Lower leg skin (tissue), 4 donors: Measurements from ENCODE around the gene CHAF1B. TPM values are rescaled to one million over a fixed set of nuclear protein-coding genes. Genes with fewer than 3 reads are reported as not detected.

Experiments
- DNase-seq, 2 donors: peaks; one replicate each; pipeline ENCODE4 v3.0.0-alpha.2; 2019; ENCODE audit warnings: low spot score in 2 of 2
- H3K4me3 ChIP-seq: fragments of 200-600 bp; sonication (generic); 2 replicates; pipeline ENCODE4 v1.5.1; 2017; ENCODE audit warnings: mild to moderate bottlenecking, low read depth; ENCODE audit not compliant: poor library complexity, severe bottlenecking
- CTCF ChIP-seq, 3 donors: fragments of 450-650 bp; IDR thresholded peaks; one replicate each; pipeline ENCODE4 v1.5.1; 2016; ENCODE audit warnings: antibody characterized with exemption in 3 of 3, mild to moderate bottlenecking in 3 of 3, moderate library complexity in 2 of 3
- POLR2A ChIP-seq, 2 donors: fragments of 450-650 bp; IDR thresholded peaks; one replicate each; pipeline ENCODE4 v1.6.1; 2016 to 2017; ENCODE audit warnings: antibody characterized with exemption in 2 of 2, mild to moderate bottlenecking in 1 of 2, moderate library complexity in 1 of 2
- WGBS, 2 donors: methylation state at CpG; one replicate each; pipeline ENCODE4 v1.1.5; 2018; 5-methylcytosine and 5-hydroxymethylcytosine counted together
- intact Hi-C: fragments of 100-400 bp; cut with DNase I; formaldehyde crosslinking; loops from one replicate; pipeline ENCODE4 v1.15.0; 2023; ENCODE audit warnings: low total_unique reads
- total RNA-seq, 4 donors: library from RNA; depleted of rRNA; stranded (reverse); fragments of >200 nt; gene quantifications; one replicate each; pipeline ENCODE4 v1.1.0, GENCODE V29; 2016

The CHAF1B gene
- total RNA-seq, 4 donors from 2014 or later = 1.6 to 3.0 (median 2.1) TPM

- intact Hi-C loops = no loop called here
Observed at GRCh38 chr21:36424592-36424991, 39.4 kb downstream of the CHAF1B start.

GRCh38 chr21:36425286-36425685 is 40.1 kb downstream of the CHAF1B start:
- no peak for DNase-seq
- TF ChIP-seq POLR2A (IDR thresholded peaks at IDR 0.05) = no peak
- no peak for TF ChIP-seq CTCF (IDR thresholded peaks at IDR 0.05)
- no peak overlapping the region for H3K4me3 ChIP-seq
- intact Hi-C loops = no loop called here
- 77 to 89% methylated on average over 8 to 9 of the region's 9 CpGs for WGBS, 2 donors

More at GRCh38 chr21:36424592-36424991, 39.4 kb downstream of the CHAF1B start:
- no peak for DNase-seq
- no peak overlapping the region for H3K4me3 ChIP-seq
- TF ChIP-seq CTCF (IDR thresholded peaks at IDR 0.05) (no peak), POLR2A (IDR thresholded peaks at IDR 0.05) (no peak)
- 89 to 94% methylated on average over 8 of the region's 8 CpGs for WGBS, 2 donors

- WGBS, 2 donors = 81 to 82% methylated on average over 4 of the region's 4 CpGs
- intact Hi-C loops = no loop called here
- TF ChIP-seq POLR2A (IDR thresholded peaks at IDR 0.05) (no peak), CTCF (IDR thresholded peaks at IDR 0.05) (no peak)
- no peak for DNase-seq
- H3K4me3 ChIP-seq = no peak overlapping the region
Observed at GRCh38 chr21:36427502-36427901, 42.3 kb downstream of the CHAF1B start.

- 83 to 84% methylated on average over 12 of the region's 12 CpGs for WGBS, 2 donors
- no peak for DNase-seq
- intact Hi-C loops = no loop called here
- H3K4me3 ChIP-seq = no peak overlapping the region
- no peak for TF ChIP-seq POLR2A (IDR thresholded peaks at IDR 0.05)
- TF ChIP-seq CTCF (IDR thresholded peaks at IDR 0.05) = no peak
Observed at GRCh38 chr21:36428761-36429432, 43.7 kb downstream of the CHAF1B start.

- no peak overlapping the region for H3K4me3 ChIP-seq
- intact Hi-C loops = no loop called here
- no peak for TF ChIP-seq POLR2A (IDR thresholded peaks at IDR 0.05)
- TF ChIP-seq CTCF (IDR thresholded peaks at IDR 0.05) = no peak
- WGBS, 2 donors = 25 to 29% methylated on average over 22 of the region's 22 CpGs
- peak; percentile 86 to 95 for DNase-seq
Observed at GRCh38 chr21:36429947-36430546, 44.9 kb downstream of the CHAF1B start.
